NCI-H2171 treated with DMSO at 0.1 percent for 48 hours (cell line): ENCODE data around the gene MAP2K3.
"Not testable (repeated sequence)": the region's sequence is repeated elsewhere in the genome, so short reads cannot be mapped to it uniquely, and the experiment has no call there.

Experiments used
- DNase-seq: peaks from one replicate; lab custom pipeline; 2025; lab: John Stamatoyannopoulos, UW

MAP2K3 gene

GRCh38 chr17:21328778-21329177 is 44.3 kb downstream of the MAP2K3 start:
- DNase-seq, result not testable (repeated sequence)

GRCh38 chr17:21330436-21331160 is 46.1 kb downstream of the MAP2K3 start:
- DNase-seq, result no peak

DNA sequence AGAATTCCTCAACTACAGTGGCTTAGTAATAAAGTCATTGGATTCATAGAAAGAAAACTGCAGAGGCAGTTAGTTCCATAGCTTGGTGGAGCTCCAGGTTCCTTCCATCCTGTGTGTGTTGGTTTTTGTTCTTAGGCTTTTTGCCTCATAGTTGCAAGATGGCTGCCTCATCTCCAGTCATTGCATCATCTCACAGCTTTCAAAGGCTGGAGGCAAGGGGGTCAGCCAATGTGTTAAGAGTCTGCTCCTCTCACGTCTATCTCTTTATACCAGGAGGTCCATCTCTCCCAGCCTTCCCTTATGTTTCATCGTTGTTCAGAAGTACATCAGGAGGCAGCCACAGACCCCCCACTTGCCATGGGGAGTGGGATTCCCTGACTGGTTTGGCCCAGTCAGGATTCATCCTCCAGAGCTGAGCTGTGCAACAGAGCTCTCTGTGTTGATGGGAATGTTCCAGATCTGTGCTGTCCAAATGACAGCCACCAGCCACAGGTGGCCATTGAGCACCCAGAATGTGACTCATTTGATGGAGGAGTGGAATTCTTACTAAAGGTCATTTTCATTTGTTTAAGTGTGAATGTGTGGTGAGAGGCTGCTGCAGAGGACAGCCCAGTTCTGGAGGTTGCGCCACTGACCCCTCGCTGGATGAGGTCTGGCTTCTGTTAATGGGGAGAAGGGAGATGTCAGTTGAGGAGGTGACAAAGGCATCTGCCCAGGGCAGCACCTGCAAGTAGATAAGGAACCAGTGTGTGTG is 52.2 kb downstream of the MAP2K3 start:
- not testable (repeated sequence) for DNase-seq

GRCh38 chr17:21337981-21338625 is 53.6 kb downstream of the MAP2K3 start:
- DNase-seq, result not testable (repeated sequence)

DNA sequence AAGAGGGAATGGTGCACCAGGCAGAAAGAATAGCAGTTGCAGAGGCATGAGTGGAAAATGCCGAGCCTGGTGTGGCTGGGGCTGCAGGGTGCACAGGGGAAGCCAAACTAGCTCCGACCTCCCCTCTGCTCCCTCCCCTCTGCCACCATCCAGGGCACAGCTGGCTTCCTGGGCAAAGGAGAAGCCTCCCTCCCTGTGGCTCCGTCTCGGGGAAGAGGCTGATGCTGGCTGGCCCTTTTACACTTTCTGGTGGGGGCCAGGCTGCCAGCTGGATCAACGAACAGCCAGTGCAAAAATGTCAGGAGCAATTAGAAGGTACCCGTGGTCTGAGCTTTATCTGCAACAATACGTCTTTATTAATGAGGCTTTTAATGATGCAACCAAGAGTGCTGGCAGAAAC is 54.5 kb downstream of the MAP2K3 start:
- no peak for DNase-seq

GRCh38 chr17:21339571-21339970 is 55.1 kb downstream of the MAP2K3 start:
- DNase-seq, result not testable (repeated sequence)

DNA sequence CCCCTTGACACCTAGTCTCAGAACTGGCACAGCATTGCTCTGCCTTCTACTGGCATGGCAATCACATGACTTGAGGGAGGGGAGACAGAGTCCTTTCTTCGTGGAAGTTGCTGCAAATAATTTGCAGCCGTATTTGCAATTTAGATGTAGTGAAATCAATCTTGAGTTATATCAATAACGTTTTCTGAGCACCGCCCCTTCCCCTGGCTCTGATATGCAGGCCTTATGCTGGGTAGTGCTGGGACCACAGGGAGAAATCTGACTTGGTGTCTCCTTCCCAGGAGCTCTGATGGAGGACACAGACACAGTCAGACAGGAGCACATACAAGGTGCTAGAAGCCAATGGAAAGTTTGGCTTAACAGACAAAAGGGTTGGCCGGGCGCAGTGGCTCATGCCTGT is 55.9 kb downstream of the MAP2K3 start:
- DNase-seq, result not testable (repeated sequence)

GRCh38 chr17:21341279-21341678 is 56.8 kb downstream of the MAP2K3 start:
- not testable (repeated sequence) for DNase-seq

- not testable (repeated sequence) for DNase-seq
Measured at GRCh38 chr17:21341925-21342540, 57.5 kb downstream of the MAP2K3 start.

- not testable (repeated sequence) for DNase-seq
Measured at GRCh38 chr17:21343061-21343949, 58.8 kb downstream of the MAP2K3 start.

DNA sequence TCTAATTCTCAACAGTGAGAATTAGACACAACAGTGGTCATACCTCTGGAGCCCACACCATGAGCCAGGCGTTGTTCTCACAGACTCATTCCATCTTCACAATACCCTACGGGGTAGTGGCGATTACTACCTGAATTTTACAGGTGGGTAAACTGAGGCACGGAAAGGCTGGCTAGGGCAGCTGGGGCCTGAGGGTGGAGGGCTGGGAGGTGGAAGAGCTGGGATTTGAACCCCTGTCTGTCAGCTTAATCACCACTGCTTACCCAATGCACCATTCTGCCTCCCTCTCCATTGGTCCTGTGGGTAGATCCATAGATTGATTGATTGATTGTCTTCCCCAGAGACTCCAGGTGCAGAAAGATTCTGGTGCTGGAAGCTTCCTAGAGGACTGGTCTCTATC is 60.3 kb downstream of the MAP2K3 start:
- not testable (repeated sequence) for DNase-seq

- no peak for DNase-seq
Measured at GRCh38 chr17:21345236-21345635, 60.7 kb downstream of the MAP2K3 start.

DNA sequence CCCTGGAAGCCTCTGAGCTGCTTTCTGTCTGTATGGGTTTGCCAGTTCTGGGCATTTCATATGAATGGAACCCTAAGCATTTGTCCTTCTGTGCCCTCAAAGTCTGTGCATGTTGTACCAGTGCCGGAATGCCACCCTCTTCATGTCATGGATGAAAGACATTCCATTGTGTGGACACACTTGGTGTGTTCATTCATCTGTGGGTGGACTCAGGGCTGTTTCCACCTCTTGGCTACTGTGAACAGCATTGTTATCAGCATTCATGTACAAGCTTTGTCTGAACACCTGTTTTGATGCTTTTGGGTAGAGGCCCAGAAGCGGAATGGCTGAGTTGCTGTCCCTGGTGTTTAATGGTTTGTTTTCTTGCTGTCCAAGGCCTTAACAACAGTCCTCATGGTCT is 61.6 kb downstream of the MAP2K3 start:
- DNase-seq, result not testable (repeated sequence)

DNA sequence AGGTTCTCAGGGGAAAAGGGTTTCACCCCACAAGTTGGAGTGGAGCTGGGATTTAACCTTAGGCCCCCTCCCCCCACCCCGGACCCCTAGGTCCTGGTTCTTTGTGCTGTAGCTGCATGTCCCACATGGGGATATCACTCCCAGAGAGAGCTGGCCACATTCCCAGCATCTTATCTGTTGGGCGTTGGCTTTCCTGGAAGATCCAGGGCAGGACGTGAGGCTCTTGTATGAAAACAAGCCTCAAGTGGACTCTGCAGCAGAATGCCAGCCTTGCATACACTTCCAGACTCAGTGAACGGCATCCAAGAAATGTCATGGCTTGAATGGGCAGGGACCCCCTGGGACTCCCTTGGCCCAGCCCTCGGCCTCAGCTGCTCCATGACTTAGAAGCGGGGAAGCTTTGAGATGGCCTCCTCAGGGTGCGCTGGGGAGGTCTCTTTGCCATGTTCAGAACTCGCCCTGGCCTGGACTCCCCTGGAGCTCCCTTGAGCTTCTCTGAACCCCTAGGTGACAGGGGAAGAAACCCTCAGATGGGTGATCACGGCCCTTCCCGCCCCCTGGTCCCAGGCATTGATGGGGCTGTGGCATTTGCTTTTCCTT is 62.2 kb downstream of the MAP2K3 start:
- not testable (repeated sequence) for DNase-seq

DNA sequence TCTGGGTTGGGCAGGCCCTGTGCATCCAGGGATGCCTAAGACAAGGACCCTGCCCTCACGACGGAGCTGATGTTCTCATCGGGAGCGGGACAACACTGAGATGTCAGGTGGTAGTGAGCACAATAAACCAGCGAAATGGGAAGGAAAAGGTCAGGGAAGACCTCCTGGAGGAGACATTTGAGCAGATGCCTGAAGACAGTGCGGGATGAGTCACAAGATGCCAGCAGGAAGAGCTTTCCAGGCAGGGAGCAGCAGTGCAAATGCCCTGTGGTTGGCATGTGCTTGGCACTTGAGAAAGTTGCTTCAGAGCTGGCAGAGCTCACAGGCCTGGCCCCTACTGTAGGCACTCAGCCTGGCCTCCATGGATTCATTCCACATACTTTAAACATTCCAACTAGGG is 63.1 kb downstream of the MAP2K3 start:
- not testable (repeated sequence) for DNase-seq

DNA sequence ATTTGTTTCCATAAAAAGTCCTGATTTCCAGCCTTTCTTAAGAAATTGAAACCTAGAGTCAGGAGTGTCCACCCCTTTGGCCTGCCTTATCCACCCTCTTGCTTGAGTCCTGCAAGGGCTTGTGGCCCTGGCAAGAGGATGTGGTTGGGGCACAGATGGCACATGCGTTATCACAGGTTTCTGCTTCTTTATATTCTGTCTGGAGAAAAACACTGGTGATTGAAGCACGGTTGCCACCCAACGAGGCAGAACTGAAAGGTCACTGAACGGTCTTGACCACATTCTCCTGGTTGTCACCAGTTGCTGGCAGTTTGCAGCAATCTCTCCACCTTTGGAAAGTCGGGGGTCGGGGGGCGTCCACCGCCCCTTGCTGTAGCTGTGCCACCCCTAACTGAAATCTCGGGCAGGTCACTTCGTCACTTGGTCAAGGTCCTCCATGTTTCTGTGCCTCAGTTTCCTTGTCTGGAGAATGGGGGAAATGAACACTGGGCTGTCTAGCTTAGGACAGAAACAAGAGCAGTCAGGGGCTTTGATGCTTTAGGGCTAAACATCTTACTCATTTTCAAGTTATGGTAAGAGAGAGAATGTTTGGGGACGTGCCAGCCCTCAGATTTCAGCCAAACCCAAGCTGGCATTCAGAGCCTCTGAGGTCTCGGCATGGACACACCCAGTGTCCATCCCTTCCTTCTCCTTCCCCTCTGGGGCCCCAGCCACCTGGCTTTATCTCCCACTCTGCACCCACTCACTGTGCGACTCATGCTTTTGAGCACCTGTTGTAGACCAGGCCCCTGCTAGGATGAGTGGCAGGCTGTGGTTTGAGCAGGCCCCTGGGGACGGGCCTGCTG is 63.8 kb downstream of the MAP2K3 start:
- DNase-seq, result not testable (repeated sequence)

GRCh38 chr17:21348926-21349261 is 64.4 kb downstream of the MAP2K3 start:
- DNase-seq, result not testable (repeated sequence)

- DNase-seq, result not testable (repeated sequence)
Measured at GRCh38 chr17:21349358-21350050, 65.0 kb downstream of the MAP2K3 start.

GRCh38 chr17:21350495-21350894 is 66.0 kb downstream of the MAP2K3 start:
- DNase-seq, result not testable (repeated sequence)
